Measurements from ENCODE around the gene AFF3. TPM values are rescaled to one million over a fixed set of nuclear protein-coding genes. Genes with fewer than 3 reads are reported as not detected.

AFF3 gene
- total and polyA plus RNA-seq, 8 donors = 16.4 to 42.0 (median 21.4) TPM

DNA sequence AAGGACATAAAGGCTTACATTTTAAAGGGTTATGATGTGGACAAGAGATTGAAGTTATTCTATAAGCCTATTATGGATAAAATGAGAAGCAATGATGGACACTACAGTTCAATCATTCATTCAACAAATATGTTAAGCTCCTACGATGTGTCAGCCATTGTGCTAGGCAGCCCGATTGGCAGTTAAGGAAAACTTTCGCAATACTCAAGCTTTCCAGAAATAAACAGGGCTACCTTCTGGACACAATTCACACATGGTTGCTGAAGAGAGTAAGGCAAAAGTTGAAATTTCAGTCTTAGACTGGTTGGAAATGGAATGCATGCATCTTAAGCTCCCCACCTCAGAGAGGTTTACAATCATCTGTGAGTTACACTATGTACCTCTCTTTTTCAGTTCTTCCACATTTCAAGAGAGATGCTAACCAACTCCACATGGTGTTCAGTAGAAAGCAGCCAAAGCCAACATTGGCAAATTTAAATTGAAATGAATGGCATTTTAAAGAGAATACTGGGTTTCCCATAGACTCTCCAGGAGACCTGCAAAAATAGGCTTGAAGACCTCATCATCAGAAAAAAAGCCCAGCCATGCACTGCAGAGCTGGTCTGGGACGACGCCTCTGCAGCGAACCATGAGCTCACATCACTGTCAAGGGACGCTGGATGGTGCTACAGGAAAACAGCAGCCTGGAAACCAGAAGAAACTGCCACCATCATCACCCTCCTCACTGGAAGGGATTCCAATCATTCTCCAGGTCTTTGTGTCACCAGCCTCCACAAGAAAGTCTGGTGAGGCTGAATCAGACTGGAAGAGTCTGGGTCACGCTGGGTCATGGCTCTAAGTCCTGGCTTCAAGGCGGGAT lies 276.3 kb downstream of the AFF3 start:
- H3K36me3 ChIP-seq = no peaks in the 10 kb centered on the region
- intact Hi-C loops (cut with DNase I) = no loop called here
- TF ChIP-seq CTCF (IDR thresholded peaks at IDR 0.05) = no peak
- no peaks in the 10 kb centered on the region for H3K27me3 ChIP-seq
- no peak overlapping the region for H3K4me3 ChIP-seq
- ATAC-seq = no peak
- no peak for DNase-seq
- peaks cover 4 to 25% of the 10 kb centered on the region in 2 donors for H3K4me1 ChIP-seq
- H3K9me3 ChIP-seq = no peaks in the 10 kb centered on the region
- no peak overlapping the region for H3K27ac ChIP-seq

GRCh38 chr2:99864561-99865553 lies 277.5 kb downstream of the AFF3 start:
- H3K4me3 ChIP-seq = no peak overlapping the region
- no peaks in the 10 kb centered on the region for H3K27me3 ChIP-seq
- DNase-seq (peak in 2 of 4 donors; percentile 80 to 85), ATAC-seq (peak; percentile 65)
- H3K27ac ChIP-seq = no peak overlapping the region
- no peaks in the 10 kb centered on the region for H3K9me3 ChIP-seq
- no peaks in the 10 kb centered on the region for H3K36me3 ChIP-seq
- no peak for TF ChIP-seq CTCF (IDR thresholded peaks at IDR 0.05)
- intact Hi-C loops (cut with DNase I) = no loop called here
- peaks cover 7 to 28% of the 10 kb centered on the region in 2 donors for H3K4me1 ChIP-seq

- H3K4me1 ChIP-seq = peaks cover 7 to 28% of the 10 kb centered on the region in 2 donors
- H3K27me3 ChIP-seq = no peaks in the 10 kb centered on the region
- no peak overlapping the region for H3K4me3 ChIP-seq
- H3K36me3 ChIP-seq = no peaks in the 10 kb centered on the region
- H3K27ac ChIP-seq = no peak overlapping the region
- DNase-seq (no peak), ATAC-seq (no peak)
- no peak for TF ChIP-seq CTCF (IDR thresholded peaks at IDR 0.05)
- no peaks in the 10 kb centered on the region for H3K9me3 ChIP-seq
- intact Hi-C loops (cut with DNase I) = no loop called here
Measured at GRCh38 chr2:99863903-99864270, 278.5 kb downstream of the AFF3 start.

DNA sequence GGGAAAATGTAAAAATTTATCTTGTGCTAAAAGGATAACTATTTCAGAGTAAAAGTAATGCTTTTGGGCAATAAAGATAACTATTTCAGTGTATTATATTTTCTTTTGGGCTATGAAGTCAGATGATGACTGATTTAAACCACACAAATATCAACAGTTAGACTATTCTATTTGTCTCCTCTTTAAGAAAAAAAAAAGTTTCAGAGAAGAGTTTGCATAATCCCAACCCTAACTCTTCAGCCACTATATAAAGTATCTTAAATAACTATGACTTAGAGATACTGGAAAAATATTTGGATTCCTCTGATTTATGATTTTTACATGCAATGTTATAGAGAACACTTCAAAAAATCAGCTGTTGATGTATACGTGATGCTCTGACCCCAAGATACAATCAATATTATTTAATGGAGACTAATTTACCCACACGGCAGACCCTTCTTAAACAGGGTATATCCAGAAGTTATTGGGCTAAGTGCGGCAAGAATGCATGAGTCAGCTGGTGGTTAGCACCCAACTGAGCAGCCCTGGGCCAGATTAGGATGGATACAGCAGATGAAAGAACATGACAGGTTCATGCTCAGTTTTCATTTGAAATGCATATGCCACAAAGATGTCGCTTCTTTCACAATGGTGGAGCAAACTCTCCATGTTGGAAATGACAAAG lies 279.0 kb downstream of the AFF3 start:
- H3K27me3 ChIP-seq = no peaks in the 10 kb centered on the region
- no peaks in the 10 kb centered on the region for H3K9me3 ChIP-seq
- TF ChIP-seq CTCF (IDR thresholded peaks at IDR 0.05) = no peak
- intact Hi-C loops (cut with DNase I) = no loop called here
- H3K4me3 ChIP-seq = no peak overlapping the region
- no peaks in the 10 kb centered on the region for H3K36me3 ChIP-seq
- DNase-seq = no peak
- peaks cover 7 to 28% of the 10 kb centered on the region in 2 donors for H3K4me1 ChIP-seq
- no peak for ATAC-seq
- no peak overlapping the region for H3K27ac ChIP-seq

All from left lung (tissue), 10 donors.